CD14-positive monocyte (primary cell): ENCODE measurements around the gene CCL22. TPM values are rescaled to one million over a fixed set of nuclear protein-coding genes. Genes with fewer than 3 reads are reported as not detected.

Experiments used
- DNase-seq, 3 donors: peaks; one replicate each; pipeline ENCODE4 v3.0.0-alpha.2; 2011 to 2022
- H2AFZ ChIP-seq: 2 replicates; pipeline ENCODE4 v1.6.0; 2012; ENCODE audit warnings: mild to moderate bottlenecking, low read depth, low read length, inconsistent platforms; ENCODE audit not compliant: insufficient read depth, poor library complexity, severe bottlenecking
- H3K27ac ChIP-seq, 2 donors: 1 replicate in 1 of 2; 2 replicates in 1 of 2; pipeline ENCODE4 v1.5.1; 2012 to 2013; ENCODE audit warnings: low read length in 2 of 2, control low read depth in 1 of 2, inconsistent platforms in 1 of 2, low read depth in 1 of 2, mild to moderate bottlenecking in 1 of 2
- H3K27me3 ChIP-seq, 2 donors: one replicate each; pipeline versions ENCODE4 v1.6.0 to v1.6.1; 2011 to 2013; ENCODE audit warnings: low read length in 2 of 2; ENCODE audit not compliant: control insufficient read depth in 2 of 2, insufficient read depth in 2 of 2
- H3K36me3 ChIP-seq, 2 donors: replicated peaks in 1 of 2; 1 replicate in 1 of 2; 2 replicates in 1 of 2; pipeline versions ENCODE4 v1.5.1 to v1.6.1; 2012 to 2013; ENCODE audit warnings: low read length in 2 of 2, control low read depth in 1 of 2, inconsistent platforms in 1 of 2, mild to moderate bottlenecking in 1 of 2; ENCODE audit not compliant: insufficient read depth in 2 of 2, control insufficient read depth in 1 of 2
- H3K4me1 ChIP-seq, 2 donors: 1 replicate in 1 of 2; 2 replicates in 1 of 2; pipeline versions ENCODE4 v1.5.1 to v1.6.1; 2012 to 2013; ENCODE audit warnings: low read length in 2 of 2, control low read depth in 1 of 2, inconsistent platforms in 1 of 2, mild to moderate bottlenecking in 1 of 2, moderate library complexity in 1 of 2; ENCODE audit not compliant: insufficient read depth in 2 of 2, control insufficient read depth in 1 of 2
- H3K4me2 ChIP-seq: replicated peaks from 2 replicates; pipeline ENCODE3; 2012; ENCODE audit warnings: low read length, moderate library complexity, mild to moderate bottlenecking; ENCODE audit not compliant: poor library complexity, severe bottlenecking; ENCODE audit errors: extremely low read depth
- H3K4me3 ChIP-seq, 3 experiments: fragments of 200-600 bp in 1 of 3; sonication (generic) in 1 of 3; replicated peaks in 1 of 3; 1 replicate in 2 of 3; 2 replicates in 1 of 3; pipeline ENCODE4 v1.5.1; 2011 to 2013; ENCODE audit warnings: low read length in 3 of 3, mild to moderate bottlenecking in 3 of 3, control low read depth in 2 of 3, low read depth in 2 of 3, inconsistent platforms in 1 of 3, moderate library complexity in 1 of 3
- H3K79me2 ChIP-seq: 2 replicates; pipeline ENCODE4 v1.6.0; 2012; ENCODE audit warnings: mild to moderate bottlenecking, control low read depth, inconsistent platforms, low read length, moderate library complexity; ENCODE audit not compliant: insufficient read depth
- H3K9ac ChIP-seq: 2 replicates; pipeline ENCODE4 v1.6.0; 2017; ENCODE audit warnings: low read length, mild to moderate bottlenecking; ENCODE audit not compliant: insufficient read depth, poor library complexity, severe bottlenecking
- H3K9me3 ChIP-seq, 2 donors: replicated peaks in 1 of 2; 1 replicate in 1 of 2; 2 replicates in 1 of 2; pipeline versions ENCODE4 v1.5.1 to v1.6.1; 2012 to 2013; ENCODE audit warnings: low read length in 2 of 2, control low read depth in 1 of 2; ENCODE audit not compliant: control insufficient read depth in 1 of 2, insufficient read depth in 1 of 2
- H4K20me1 ChIP-seq: 2 replicates; pipeline ENCODE4 v1.6.0; 2012; ENCODE audit warnings: mild to moderate bottlenecking, low read length, control low read depth, moderate library complexity; ENCODE audit not compliant: insufficient read depth
- H3K27ac Mint-ChIP-seq, 7 donors: one replicate each; pipeline ENCODE4 v1.8.0; 2020; ENCODE audit warnings: mild to moderate bottlenecking in 7 of 7, mixed read lengths in 7 of 7, moderate library complexity in 6 of 7, inconsistent platforms in 2 of 7
- H3K27me3 Mint-ChIP-seq, 3 donors: one replicate each; pipeline ENCODE4 v1.8.0; 2021 to 2022; ENCODE audit warnings: low read depth in 3 of 3, mild to moderate bottlenecking in 3 of 3, mixed read lengths in 3 of 3, moderate library complexity in 3 of 3, inconsistent platforms in 1 of 3
- H3K36me3 Mint-ChIP-seq, 2 donors: one replicate each; pipeline ENCODE4 v1.8.0; 2020; ENCODE audit warnings: mixed read lengths in 2 of 2, inconsistent platforms in 1 of 2, mild to moderate bottlenecking in 1 of 2
- H3K4me1 Mint-ChIP-seq: one replicate; pipeline ENCODE4 v1.8.0; 2020; ENCODE audit warnings: mild to moderate bottlenecking, mixed read lengths
- H3K4me3 Mint-ChIP-seq, 2 donors: one replicate each; pipeline ENCODE4 v1.8.0; 2020; ENCODE audit warnings: mild to moderate bottlenecking in 2 of 2, mixed read lengths in 2 of 2, moderate library complexity in 1 of 2
- H3K9me3 Mint-ChIP-seq, 7 donors: one replicate each; pipeline ENCODE4 v1.8.0; 2020 to 2022; ENCODE audit warnings: mixed read lengths in 7 of 7, mild to moderate bottlenecking in 6 of 7, moderate library complexity in 6 of 7, inconsistent platforms in 2 of 7
- CTCF ChIP-seq: fragments of 200-600 bp; IDR thresholded peaks from one replicate; pipeline ENCODE4 v1.8.0; 2022; ENCODE audit warnings: antibody characterized with exemption, mild to moderate bottlenecking
- WGBS: methylation state at CpG from one replicate; pipeline ENCODE4 v1.1.5; 2013; ENCODE audit warnings: missing lambda C conversion rate; ENCODE audit not compliant: insufficient coverage; 5-methylcytosine and 5-hydroxymethylcytosine counted together
- intact Hi-C, 2 donors: fragments of 100-400 bp; cut with micrococcal nuclease; formaldehyde crosslinking; loops; one replicate each; pipeline versions ENCODE4 v1.15.0 to v1.15.1; 2023
- polyA plus RNA-seq, 3 donors: library from polyadenylated mRNA; depleted of rRNA in 1 of 3; unstranded in 2 of 3; stranded (reverse) in 1 of 3; fragments of 300-500 nt in 2 of 3; fragments of >200 nt in 1 of 3; fragmentation: Illumina TruSeq in 2 of 3; gene quantifications; 1 replicate in 2 of 3; 2 replicates in 1 of 3; pipeline ENCODE4 v1.2.3, GENCODE V29; 2012 to 2021

The CCL22 gene
- polyA plus RNA-seq, 3 donors = 0.04 to 0.18 (median 0.15) TPM

GRCh38 chr16:57405097-57405496 is 46.5 kb downstream of the CCL22 start:
- no peak overlapping the region for H3K27ac Mint-ChIP-seq
- Histone ChIP-seq H3K9ac (no peak overlapping the region), H3K9me3 (no peaks in the 10 kb centered on the region), H4K20me1 (no peaks in the 10 kb centered on the region), H3K79me2 (no peaks in the 10 kb centered on the region), H3K4me2 (no peak overlapping the region), H3K4me1 (peaks cover 17 to 25% of the 10 kb centered on the region in 2 donors), H3K27ac (no peak overlapping the region), H3K27me3 (peaks cover 0 to 3% of the 10 kb centered on the region in 2 donors), H3K36me3 (no peaks in the 10 kb centered on the region), H3K4me3 (no peak overlapping the region), H2AFZ (no peak overlapping the region)
- no peaks in the 10 kb centered on the region for H3K36me3 Mint-ChIP-seq
- TF ChIP-seq CTCF = no peak
- WGBS = 58% methylated on average over 3 of the region's 3 CpGs
- peaks cover 10% of the 10 kb centered on the region for H3K4me1 Mint-ChIP-seq
- H3K9me3 Mint-ChIP-seq = peaks cover 0 to 4% (median 0%) of the 10 kb centered on the region in 7 donors
- H3K4me3 Mint-ChIP-seq = peak overlapping the region in 1 of 2 donors; percentile 33
- peaks cover 6 to 19% (median 18%) of the 10 kb centered on the region in 3 donors for H3K27me3 Mint-ChIP-seq
- no peak for DNase-seq
- intact Hi-C loops = no loop called here

- no peak overlapping the region for H3K4me3 ChIP-seq
- peaks cover 17 to 25% of the 10 kb centered on the region in 2 donors for H3K4me1 ChIP-seq
- TF ChIP-seq CTCF = no peak
- Mint-ChIP-seq H3K27ac (no peak overlapping the region), H3K27me3 (peaks cover 6 to 18% (median 17%) of the 10 kb centered on the region in 3 donors), H3K4me3 (no peak overlapping the region), H3K4me1 (peaks cover 10% of the 10 kb centered on the region), H3K36me3 (no peaks in the 10 kb centered on the region), H3K9me3 (peaks cover 0 to 1% (median 0%) of the 10 kb centered on the region in 7 donors)
- no peaks in the 10 kb centered on the region for H3K36me3 ChIP-seq
- H3K27me3 ChIP-seq = peaks cover 0 to 3% of the 10 kb centered on the region in 2 donors
- H3K27ac ChIP-seq = no peak overlapping the region
- DNase-seq = no peak
- peak overlapping the region; percentile 4 for H2AFZ ChIP-seq
- H3K9ac ChIP-seq = no peak overlapping the region
- no peaks in the 10 kb centered on the region for H3K79me2 ChIP-seq
- 0% methylated on average over 2 of the region's 2 CpGs for WGBS
- no peaks in the 10 kb centered on the region for H4K20me1 ChIP-seq
- no peaks in the 10 kb centered on the region for H3K9me3 ChIP-seq
- intact Hi-C loops = no loop called here
- H3K4me2 ChIP-seq = no peak overlapping the region
Observed at GRCh38 chr16:57406881-57407280, 48.3 kb downstream of the CCL22 start.
